OCI-LY7 (cell line): ENCODE measurements around the gene CTSA.

Source experiments
- EZH2phosphoT487 ChIP-seq: fragments of 200-600 bp; sonication (generic); IDR thresholded peaks from 2 replicates; pipeline ENCODE4 v1.6.1; 2018; ENCODE audit warnings: low read depth, borderline replicate concordance, mild to moderate bottlenecking, mixed run types, antibody characterized with exemption, low read length, moderate library complexity, mixed read lengths
- TF ChIP-seq, protein P1 (sequence below): fragments of 200-600 bp; sonication (generic); conservative IDR thresholded peaks from 2 replicates; pipeline ENCODE4 v1.5.1; 2014; ENCODE audit warnings: mild to moderate bottlenecking, antibody characterized with exemption, low read length, moderate library complexity, mixed read lengths

DNA sequence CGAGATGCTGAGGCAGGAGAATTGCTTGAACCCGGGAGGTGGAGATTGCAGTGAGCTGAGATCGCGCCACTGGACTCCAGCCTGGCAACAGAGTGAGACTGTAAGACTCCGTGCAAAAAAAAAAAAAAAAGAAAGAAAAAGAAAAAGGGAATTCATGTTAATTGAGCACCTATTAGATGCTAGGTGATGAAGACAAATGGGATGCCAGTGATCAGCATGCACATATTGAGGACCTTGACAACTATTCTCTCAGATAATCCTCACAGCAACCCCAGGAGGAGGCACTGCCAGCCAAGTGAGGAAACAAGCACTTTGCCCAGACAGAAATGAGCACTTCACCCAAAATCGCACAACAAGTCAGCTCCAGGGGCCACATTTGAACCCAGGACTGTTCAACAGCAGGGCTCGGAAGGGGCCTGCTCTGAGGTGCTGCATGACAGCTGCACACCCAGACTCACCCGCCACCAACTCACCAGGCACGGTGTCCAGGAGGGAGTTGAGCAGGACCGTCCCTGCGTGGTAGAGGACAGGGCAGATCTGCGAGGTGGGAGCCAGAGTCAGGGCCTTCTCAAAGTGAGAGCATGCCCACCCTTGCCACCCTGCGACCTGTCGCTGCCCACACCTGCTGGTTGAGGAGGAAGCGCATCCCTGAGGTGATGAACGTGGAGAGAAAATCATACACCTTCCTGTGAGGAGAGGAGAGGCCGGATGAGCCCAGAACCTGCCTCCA lies 16.2 kb downstream of the CTSA start:
- TF ChIP-seq, protein P1, sequence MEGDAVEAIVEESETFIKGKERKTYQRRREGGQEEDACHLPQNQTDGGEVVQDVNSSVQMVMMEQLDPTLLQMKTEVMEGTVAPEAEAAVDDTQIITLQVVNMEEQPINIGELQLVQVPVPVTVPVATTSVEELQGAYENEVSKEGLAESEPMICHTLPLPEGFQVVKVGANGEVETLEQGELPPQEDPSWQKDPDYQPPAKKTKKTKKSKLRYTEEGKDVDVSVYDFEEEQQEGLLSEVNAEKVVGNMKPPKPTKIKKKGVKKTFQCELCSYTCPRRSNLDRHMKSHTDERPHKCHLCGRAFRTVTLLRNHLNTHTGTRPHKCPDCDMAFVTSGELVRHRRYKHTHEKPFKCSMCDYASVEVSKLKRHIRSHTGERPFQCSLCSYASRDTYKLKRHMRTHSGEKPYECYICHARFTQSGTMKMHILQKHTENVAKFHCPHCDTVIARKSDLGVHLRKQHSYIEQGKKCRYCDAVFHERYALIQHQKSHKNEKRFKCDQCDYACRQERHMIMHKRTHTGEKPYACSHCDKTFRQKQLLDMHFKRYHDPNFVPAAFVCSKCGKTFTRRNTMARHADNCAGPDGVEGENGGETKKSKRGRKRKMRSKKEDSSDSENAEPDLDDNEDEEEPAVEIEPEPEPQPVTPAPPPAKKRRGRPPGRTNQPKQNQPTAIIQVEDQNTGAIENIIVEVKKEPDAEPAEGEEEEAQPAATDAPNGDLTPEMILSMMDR, result no peak
- TF ChIP-seq EZH2phosphoT487, result no peak
